GM18499 (cell line): ENCODE results near the gene RRP9.

Experiments
- ATAC-seq: cut with Tn5 transposase; IDR thresholded peaks from one replicate; pipeline ENCODE4 v1.9.1; 2021; ENCODE audit warnings: moderate number of reproducible peaks; ENCODE audit not compliant: insufficient read depth, unreplicated experiment

The RRP9 gene

GRCh38 chr3:51971350-51971749, 29.6 kb upstream of the RRP9 start:
- ATAC-seq = no peak

- no peak for ATAC-seq
Measured at GRCh38 chr3:51970606-51971300, 29.0 kb upstream of the RRP9 start.

GRCh38 chr3:51969841-51970240, 28.1 kb upstream of the RRP9 start:
- no peak for ATAC-seq

GRCh38 chr3:51968883-51969678, 27.4 kb upstream of the RRP9 start:
- ATAC-seq = no peak

- no peak for ATAC-seq
Measured at GRCh38 chr3:51968170-51968775, 26.6 kb upstream of the RRP9 start.

- ATAC-seq = no peak
Measured at GRCh38 chr3:51967384-51968169, 25.9 kb upstream of the RRP9 start, which contains the start of gene PCBP4. Gene PCBP4 (minus strand): TSS chr3:51967454. CDS start chr3:51961240, 6,214 bp downstream.

- no peak for ATAC-seq
Measured at GRCh38 chr3:51966922-51967383, 25.2 kb upstream of the RRP9 start.

GRCh38 chr3:51966486-51966885, 24.8 kb upstream of the RRP9 start:
- no peak for ATAC-seq

GRCh38 chr3:51966016-51966415, 24.3 kb upstream of the RRP9 start:
- no peak for ATAC-seq

- ATAC-seq = no peak
Measured at GRCh38 chr3:51964521-51964920, 22.8 kb upstream of the RRP9 start.

GRCh38 chr3:51963951-51964451, 22.3 kb upstream of the RRP9 start:
- ATAC-seq = no peak

GRCh38 chr3:51962854-51963530, 21.3 kb upstream of the RRP9 start:
- no peak for ATAC-seq

- no peak for ATAC-seq
Measured at GRCh38 chr3:51961602-51962569, 20.2 kb upstream of the RRP9 start.

- ATAC-seq = no peak
Measured at GRCh38 chr3:51961011-51961410, 19.3 kb upstream of the RRP9 start.

GRCh38 chr3:51960386-51960785, 18.7 kb upstream of the RRP9 start:
- no peak for ATAC-seq

- no peak for ATAC-seq
Measured at GRCh38 chr3:51959651-51960050, 17.9 kb upstream of the RRP9 start.

GRCh38 chr3:51958603-51959521, 17.2 kb upstream of the RRP9 start:
- ATAC-seq = no peak
